ENCODE results near the gene INTS14.

Gene INTS14

GRCh38 chr15:65576664-65577063 is 34.3 kb downstream of the INTS14 start:
- Mint-ChIP-seq H3K4me1 (no peaks in the 10 kb centered on the region), H3K4me3 (no peak overlapping the region), H3K27ac (no peak overlapping the region), H3K27me3 (ENCODE audit: low read depth) (no peaks in the 10 kb centered on the region), H3K36me3 (ENCODE audit: low read depth) (peaks cover 72% of the 10 kb centered on the region), H3K9me3 (no peaks in the 10 kb centered on the region)
- TF ChIP-seq CTCF (IDR thresholded peaks at IDR 0.05; ENCODE audit: unreplicated experiment in 3 of 3): no peak

GRCh38 chr15:65571971-65572370 is 39.0 kb downstream of the INTS14 start:
- Mint-ChIP-seq H3K36me3 (ENCODE audit: low read depth) (peaks cover 81% of the 10 kb centered on the region), H3K27me3 (ENCODE audit: low read depth) (no peaks in the 10 kb centered on the region), H3K4me3 (no peak overlapping the region), H3K27ac (no peak overlapping the region), H3K4me1 (no peaks in the 10 kb centered on the region), H3K9me3 (no peaks in the 10 kb centered on the region)
- TF ChIP-seq CTCF (IDR thresholded peaks at IDR 0.05; ENCODE audit: unreplicated experiment in 3 of 3): no peak

- TF ChIP-seq CTCF (IDR thresholded peaks at IDR 0.05; ENCODE audit: unreplicated experiment in 3 of 3): no peak
- Mint-ChIP-seq H3K27me3 (ENCODE audit: low read depth) (no peaks in the 10 kb centered on the region), H3K27ac (no peak overlapping the region), H3K4me1 (no peaks in the 10 kb centered on the region), H3K36me3 (ENCODE audit: low read depth) (peaks cover 88% of the 10 kb centered on the region), H3K4me3 (no peak overlapping the region), H3K9me3 (peaks cover 9% of the 10 kb centered on the region)
These were observed 41.2 kb downstream of the INTS14 start for GRCh38 chr15:65569728-65570127.

- H3K9me3 Mint-ChIP-seq: peaks cover 16% of the 10 kb centered on the region
These were observed 49.0 kb downstream of the INTS14 start for GRCh38 chr15:65561934-65562333.

GRCh38 chr15:65559941-65560340 is 51.0 kb downstream of the INTS14 start:
- TF ChIP-seq CTCF (IDR thresholded peaks at IDR 0.05; ENCODE audit: unreplicated experiment in 3 of 3): no peak

More at GRCh38 chr15:65561934-65562333, 49.0 kb downstream of the INTS14 start:
- no peak for TF ChIP-seq CTCF (IDR thresholded peaks at IDR 0.05; ENCODE audit: unreplicated experiment in 3 of 3)
- Mint-ChIP-seq H3K27ac (peak overlapping the region; percentile 25 to 66 (median 44)), H3K4me1 (no peaks in the 10 kb centered on the region), H3K4me3 (no peak overlapping the region), H3K36me3 (ENCODE audit: low read depth) (peaks cover 97% of the 10 kb centered on the region), H3K27me3 (ENCODE audit: low read depth) (no peaks in the 10 kb centered on the region)

GRCh38 chr15:65558997-65559760 is 51.8 kb downstream of the INTS14 start:
- no peak for TF ChIP-seq CTCF (IDR thresholded peaks at IDR 0.05; ENCODE audit: unreplicated experiment in 3 of 3)
- peak overlapping the region in 1 of 3 experiments; percentile 20 for H3K27ac Mint-ChIP-seq
- H3K36me3 Mint-ChIP-seq (ENCODE audit: low read depth): peaks cover 93% of the 10 kb centered on the region
- H3K4me1 Mint-ChIP-seq: no peaks in the 10 kb centered on the region
- peaks cover 2% of the 10 kb centered on the region for H3K9me3 Mint-ChIP-seq
- H3K4me3 Mint-ChIP-seq: no peak overlapping the region
- H3K27me3 Mint-ChIP-seq (ENCODE audit: low read depth): no peaks in the 10 kb centered on the region

More at GRCh38 chr15:65559941-65560340, 51.0 kb downstream of the INTS14 start:
- Mint-ChIP-seq H3K4me1 (no peaks in the 10 kb centered on the region), H3K27ac (no peak overlapping the region), H3K9me3 (peaks cover 7% of the 10 kb centered on the region), H3K36me3 (ENCODE audit: low read depth) (peaks cover 95% of the 10 kb centered on the region), H3K27me3 (ENCODE audit: low read depth) (no peaks in the 10 kb centered on the region), H3K4me3 (no peak overlapping the region)
